ENCODE results near the gene FIBCD1. TPM values are rescaled to one million over a fixed set of nuclear protein-coding genes. Genes with fewer than 3 reads are reported as not detected.

The FIBCD1 gene
- total RNA-seq, 4 donors from 2014 or later, result 3.3 TPM; not detected in 3

DNA sequence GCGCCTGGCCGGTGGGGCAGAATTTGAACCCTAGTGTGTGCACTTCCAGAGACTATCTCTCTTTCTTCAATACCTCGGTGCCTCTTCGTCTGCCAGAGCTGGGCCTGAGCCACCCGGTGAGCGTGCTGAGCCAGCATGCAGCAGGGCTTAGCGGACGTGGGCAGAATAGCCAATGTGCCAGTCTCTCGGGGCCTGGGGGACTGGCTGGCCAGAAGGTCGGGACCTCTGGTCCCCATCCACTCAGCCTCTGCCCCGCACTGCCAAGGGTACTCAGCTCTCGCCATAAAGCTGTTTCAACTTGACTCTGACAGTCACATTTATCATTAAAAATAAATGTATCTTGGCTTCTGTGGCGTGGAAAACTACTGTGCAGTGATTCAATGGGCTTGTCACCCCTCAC lies 4.2 kb upstream of the FIBCD1 start:
- TF ChIP-seq CTCF (IDR thresholded peaks at IDR 0.05), result no peak
- TF ChIP-seq POLR2A (IDR thresholded peaks at IDR 0.05), result no peak
- Histone ChIP-seq H3K36me3 (no peaks in the 10 kb centered on the region), H3K4me1 (peaks cover 0 to 25% (median 12%) of the 10 kb centered on the region in 4 donors), H3K9me3 (no peaks in the 10 kb centered on the region), H3K27ac (no peak overlapping the region), H3K4me3 (no peak overlapping the region), H3K27me3 (peaks cover 0 to 19% of the 10 kb centered on the region in 2 donors)
- no peak for DNase-seq

- H3K27ac ChIP-seq, result no peak overlapping the region
- H3K27me3 ChIP-seq, result peaks cover 0 to 22% of the 10 kb centered on the region in 2 donors
- no peak overlapping the region for H3K4me3 ChIP-seq
- TF ChIP-seq POLR2A (IDR thresholded peaks at IDR 0.05) (no peak), CTCF (IDR thresholded peaks at IDR 0.05) (no peak)
- H3K9me3 ChIP-seq, result no peaks in the 10 kb centered on the region
- DNase-seq, result no peak
- H3K36me3 ChIP-seq, result no peaks in the 10 kb centered on the region
- H3K4me1 ChIP-seq, result peaks cover 0 to 29% (median 12%) of the 10 kb centered on the region in 4 donors
These were observed 3.6 kb upstream of the FIBCD1 start for GRCh38 chr9:130942679-130943078.

GRCh38 chr9:130942084-130942483 lies 3.0 kb upstream of the FIBCD1 start:
- H3K27me3 ChIP-seq, result peaks cover 0 to 22% of the 10 kb centered on the region in 2 donors

DNA sequence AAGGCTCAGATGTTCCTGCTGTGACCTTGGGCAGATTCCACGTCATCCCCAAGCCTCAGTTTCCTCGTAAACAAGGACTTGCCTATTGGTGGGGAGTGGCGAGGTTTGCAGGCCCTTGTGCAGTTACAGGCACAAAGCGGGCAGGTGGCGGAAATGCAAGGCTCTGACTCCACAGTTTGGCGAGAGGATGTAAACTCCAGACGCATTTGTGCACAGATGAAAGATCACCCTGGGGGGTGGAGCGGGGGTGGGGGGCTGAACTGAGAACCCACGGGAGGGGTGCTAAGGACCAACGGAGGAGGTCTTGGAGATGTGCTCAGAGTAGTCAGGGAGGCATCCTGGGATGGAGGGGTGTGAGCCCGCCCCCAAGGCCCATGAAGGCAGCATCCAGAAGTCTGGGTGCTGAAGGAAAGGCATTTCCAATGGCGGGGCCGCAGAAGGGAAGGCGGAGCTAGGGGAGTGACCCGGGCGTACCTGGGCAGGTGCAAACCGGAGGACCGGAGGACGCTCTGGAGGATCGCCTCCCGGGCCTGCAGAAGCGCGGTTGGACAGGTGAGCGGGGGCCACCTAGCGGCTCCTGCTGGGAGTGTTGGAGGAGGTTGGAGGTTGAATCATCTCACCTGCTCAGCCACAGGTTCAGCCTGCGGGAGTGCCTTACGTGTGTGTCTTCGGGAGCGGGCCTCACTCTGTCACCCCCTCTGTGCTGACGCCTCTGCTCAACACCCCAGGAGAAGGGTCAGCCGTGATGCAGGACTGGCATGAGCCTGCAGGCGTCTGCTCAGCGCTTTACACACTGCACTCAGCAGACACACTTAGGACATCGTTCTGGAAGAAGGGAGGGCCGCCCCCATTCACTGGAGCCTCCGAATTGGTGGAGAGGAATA lies 1.9 kb upstream of the FIBCD1 start:
- H3K9me3 ChIP-seq, result no peaks in the 10 kb centered on the region
- H3K4me1 ChIP-seq, result peaks cover 0 to 34% (median 12%) of the 10 kb centered on the region in 4 donors
- TF ChIP-seq POLR2A (IDR thresholded peaks at IDR 0.05), result no peak
- peak; percentile 55 to 93 (median 88) for TF ChIP-seq CTCF (IDR thresholded peaks at IDR 0.05)
- H3K4me3 ChIP-seq, result peak overlapping the region in 1 of 4 donors; percentile 1
- H3K27me3 ChIP-seq, result peaks cover 0 to 22% of the 10 kb centered on the region in 2 donors
- no peak overlapping the region for H3K27ac ChIP-seq
- no peaks in the 10 kb centered on the region for H3K36me3 ChIP-seq
- DNase-seq, result peak; percentile 71 to 93 (median 92)

More at GRCh38 chr9:130942084-130942483, 3.0 kb upstream of the FIBCD1 start:
- H3K4me3 ChIP-seq, result no peak overlapping the region
- DNase-seq, result no peak
- H3K4me1 ChIP-seq, result peaks cover 0 to 29% (median 12%) of the 10 kb centered on the region in 4 donors
- no peak overlapping the region for H3K27ac ChIP-seq
- no peaks in the 10 kb centered on the region for H3K36me3 ChIP-seq
- H3K9me3 ChIP-seq, result no peaks in the 10 kb centered on the region
- TF ChIP-seq CTCF (IDR thresholded peaks at IDR 0.05), result no peak
- no peak for TF ChIP-seq POLR2A (IDR thresholded peaks at IDR 0.05)

DNA sequence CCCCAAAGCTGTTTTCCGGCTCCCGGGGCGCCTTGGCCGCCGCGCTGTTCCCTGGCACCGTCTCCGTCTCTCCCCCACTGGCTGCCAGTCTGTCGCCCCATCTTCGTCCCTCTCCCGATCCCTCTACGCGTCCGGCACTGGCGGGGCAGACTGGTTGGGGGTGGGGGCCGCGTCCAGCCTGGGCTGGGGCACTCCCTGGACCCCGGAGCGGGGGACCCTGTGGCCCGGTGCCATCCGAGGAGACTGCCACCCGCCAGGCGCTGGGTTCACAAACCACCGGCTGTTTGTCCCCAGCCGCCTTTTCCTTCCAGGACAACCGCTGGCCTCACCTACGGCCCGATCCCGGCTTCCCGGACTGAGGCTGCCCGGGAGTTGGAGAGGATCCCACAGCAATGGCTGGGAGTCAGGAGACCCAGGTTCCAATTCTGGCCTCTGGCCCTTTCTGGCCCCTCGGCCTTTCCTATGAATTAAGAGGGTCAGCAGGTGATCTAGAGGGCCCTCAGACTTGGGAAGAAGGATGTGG lies 1.0 kb upstream of the FIBCD1 start:
- H3K4me1 ChIP-seq, result peaks cover 0 to 38% (median 12%) of the 10 kb centered on the region in 4 donors
- no peak for TF ChIP-seq POLR2A (IDR thresholded peaks at IDR 0.05)
- TF ChIP-seq CTCF (IDR thresholded peaks at IDR 0.05), result no peak
- H3K9me3 ChIP-seq, result no peaks in the 10 kb centered on the region
- H3K27ac ChIP-seq, result no peak overlapping the region
- peaks cover 0 to 22% of the 10 kb centered on the region in 2 donors for H3K27me3 ChIP-seq
- peak overlapping the region in 3 of 4 donors; percentile 43 to 66 (median 54) for H3K4me3 ChIP-seq
- H3K36me3 ChIP-seq, result no peaks in the 10 kb centered on the region
- no peak for DNase-seq
